Mesothelial cell of epicardium (in vitro differentiated cells): ENCODE measurements around the gene MAP4. TPM values are rescaled to one million over a fixed set of nuclear protein-coding genes. Genes with fewer than 3 reads are reported as not detected.

ENCODE experiments used
- DNase-seq, 2 experiments: peaks; one replicate each; pipeline ENCODE4 v3.0.0; 2021; ENCODE audit warnings: low spot score in 2 of 2; ENCODE audit not compliant: unreplicated experiment in 2 of 2
- H3K27ac Mint-ChIP-seq: 2 replicates; pipeline ENCODE4 v1.8.0; 2021; ENCODE audit warnings: mixed read lengths
- H3K27me3 Mint-ChIP-seq: 2 replicates; pipeline ENCODE4 v1.8.0; 2021; ENCODE audit warnings: low read depth, mixed read lengths
- H3K36me3 Mint-ChIP-seq: 2 replicates; pipeline ENCODE4 v1.8.0; 2021; ENCODE audit warnings: mixed read lengths
- H3K4me1 Mint-ChIP-seq: 2 replicates; pipeline ENCODE4 v1.8.0; 2021; ENCODE audit warnings: mixed read lengths
- H3K4me3 Mint-ChIP-seq: 2 replicates; pipeline ENCODE4 v1.8.0; 2021; ENCODE audit warnings: mild to moderate bottlenecking, moderate library complexity, mixed read lengths
- H3K9me3 Mint-ChIP-seq: 2 replicates; pipeline ENCODE4 v1.8.0; 2021; ENCODE audit warnings: mixed read lengths
- CTCF ChIP-seq: fragments of 200-600 bp; sonication (generic); IDR thresholded peaks from one replicate; pipeline ENCODE4 v1.5.0; 2021; ENCODE audit warnings: antibody characterized with exemption; ENCODE audit not compliant: unreplicated experiment
- total RNA-seq: library from RNA; stranded (reverse); gene quantifications from 3 replicates; pipeline ENCODE4 v1.2.1, GENCODE V29; 2021

The MAP4 gene
- total RNA-seq, 1 donor from 2014 or later: 153 TPM

GRCh38 chr3:47932421-47932820 lies 83.8 kb downstream of the MAP4 start:
- Mint-ChIP-seq H3K36me3 (no peaks in the 10 kb centered on the region), H3K4me1 (no peaks in the 10 kb centered on the region), H3K27me3 (no peaks in the 10 kb centered on the region), H3K4me3 (no peak overlapping the region), H3K9me3 (no peaks in the 10 kb centered on the region), H3K27ac (no peak overlapping the region)
- DNase-seq: no peak
- no peak for TF ChIP-seq CTCF

DNA sequence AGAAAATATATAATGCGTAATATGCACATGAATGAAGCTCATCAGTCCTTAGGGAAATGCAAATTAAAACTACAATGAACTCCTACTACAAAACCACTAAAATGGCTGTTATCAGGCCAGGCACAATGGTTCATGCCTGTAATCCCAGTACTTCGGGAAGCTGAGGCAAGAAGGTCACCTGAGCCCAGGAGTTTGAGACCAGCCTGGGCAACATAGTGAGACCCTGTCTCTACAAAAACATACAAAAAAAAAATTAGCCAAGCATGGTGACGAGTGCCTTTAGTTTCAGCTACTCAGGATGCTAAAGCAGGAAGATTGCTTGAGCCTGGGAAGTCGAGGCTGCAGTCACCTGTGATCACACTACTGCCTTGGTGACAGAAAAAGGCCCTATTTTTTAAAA lies 85.2 kb downstream of the MAP4 start:
- no peak for TF ChIP-seq CTCF
- no peak for DNase-seq
- H3K27ac Mint-ChIP-seq: no peak overlapping the region
- H3K36me3 Mint-ChIP-seq: peaks cover 6% of the 10 kb centered on the region
- H3K4me3 Mint-ChIP-seq: no peak overlapping the region
- no peaks in the 10 kb centered on the region for H3K27me3 Mint-ChIP-seq
- no peaks in the 10 kb centered on the region for H3K4me1 Mint-ChIP-seq
- H3K9me3 Mint-ChIP-seq: no peaks in the 10 kb centered on the region

DNA sequence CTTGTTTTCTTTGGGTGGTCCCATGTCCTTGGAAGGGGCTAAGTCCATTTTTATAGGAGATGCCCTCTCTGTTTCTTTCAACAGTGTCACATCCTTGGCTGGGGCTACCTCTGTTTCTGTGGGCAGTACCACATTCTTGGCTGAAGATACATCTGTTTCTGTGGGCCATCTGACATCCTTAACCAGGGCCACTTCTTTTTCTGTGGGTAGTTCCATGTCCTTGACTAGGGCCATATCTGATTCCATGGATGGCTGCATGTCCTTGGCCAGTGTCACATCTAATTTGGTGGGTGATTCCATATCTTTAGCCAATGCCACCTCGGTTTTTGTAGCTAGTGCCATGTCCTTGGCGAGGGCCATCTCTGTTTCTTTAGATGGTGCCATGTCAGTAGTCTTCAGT lies 99.5 kb downstream of the MAP4 start:
- Mint-ChIP-seq H3K27ac (no peak overlapping the region), H3K4me3 (no peak overlapping the region), H3K4me1 (peaks cover 3% of the 10 kb centered on the region), H3K36me3 (peaks cover 49% of the 10 kb centered on the region), H3K27me3 (no peaks in the 10 kb centered on the region), H3K9me3 (no peaks in the 10 kb centered on the region)
- DNase-seq: no peak
- no peak for TF ChIP-seq CTCF

- Mint-ChIP-seq H3K4me3 (no peak overlapping the region), H3K27me3 (no peaks in the 10 kb centered on the region), H3K4me1 (peaks cover 3% of the 10 kb centered on the region), H3K36me3 (peaks cover 49% of the 10 kb centered on the region), H3K9me3 (no peaks in the 10 kb centered on the region), H3K27ac (no peak overlapping the region)
- no peak for DNase-seq
- no peak for TF ChIP-seq CTCF
Measured at GRCh38 chr3:47916201-47916600, 100.0 kb downstream of the MAP4 start.

GRCh38 chr3:47912006-47912504 lies 104.2 kb downstream of the MAP4 start:
- Mint-ChIP-seq H3K9me3 (no peaks in the 10 kb centered on the region), H3K27me3 (no peaks in the 10 kb centered on the region), H3K36me3 (peaks cover 66% of the 10 kb centered on the region), H3K4me1 (peaks cover 11% of the 10 kb centered on the region), H3K4me3 (no peak overlapping the region), H3K27ac (no peak overlapping the region)
- no peak for DNase-seq
- TF ChIP-seq CTCF: no peak
